ENCODE measurements around the gene IL12B.

GRCh38 chr5:159309689-159310433, 20.4 kb downstream of the IL12B start:
- no peak for TF ChIP-seq CTCF (conservative IDR thresholded peaks at IDR 0.05; ENCODE audit: low read depth, low read length)
- TF ChIP-seq SMC3 (IDR thresholded peaks at IDR 0.05; ENCODE audit: low read depth, low read length): no peak
- TF ChIP-seq CEBPB (IDR thresholded peaks at IDR 0.05; ENCODE audit: low read depth, low read length): no peak
- TF ChIP-seq POLR2A (IDR thresholded peaks at IDR 0.05; ENCODE audit: low read depth, low read length): no peak
- no peak for TF ChIP-seq NFE2L2 (IDR thresholded peaks at IDR 0.05; ENCODE audit: low read depth, low read length)
- TF ChIP-seq MAZ (IDR thresholded peaks at IDR 0.05; ENCODE audit: borderline replicate concordance, low read depth, low read length): no peak
- TF ChIP-seq, protein P1, sequence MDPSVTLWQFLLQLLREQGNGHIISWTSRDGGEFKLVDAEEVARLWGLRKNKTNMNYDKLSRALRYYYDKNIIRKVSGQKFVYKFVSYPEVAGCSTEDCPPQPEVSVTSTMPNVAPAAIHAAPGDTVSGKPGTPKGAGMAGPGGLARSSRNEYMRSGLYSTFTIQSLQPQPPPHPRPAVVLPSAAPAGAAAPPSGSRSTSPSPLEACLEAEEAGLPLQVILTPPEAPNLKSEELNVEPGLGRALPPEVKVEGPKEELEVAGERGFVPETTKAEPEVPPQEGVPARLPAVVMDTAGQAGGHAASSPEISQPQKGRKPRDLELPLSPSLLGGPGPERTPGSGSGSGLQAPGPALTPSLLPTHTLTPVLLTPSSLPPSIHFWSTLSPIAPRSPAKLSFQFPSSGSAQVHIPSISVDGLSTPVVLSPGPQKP (IDR thresholded peaks at IDR 0.05; ENCODE audit: borderline replicate concordance, low read depth, low read length): no peak
- no peak for TF ChIP-seq USF2 (IDR thresholded peaks at IDR 0.05; ENCODE audit: low read depth, low read length)
- TF ChIP-seq RAD21 (IDR thresholded peaks at IDR 0.05; ENCODE audit: low read length): no peak
- no peak for TF ChIP-seq BHLHE40 (IDR thresholded peaks at IDR 0.05; ENCODE audit: low read depth, low read length)
- no peak for TF ChIP-seq CHD1 (IDR thresholded peaks at IDR 0.05; ENCODE audit: low read depth, low read length)
- TF ChIP-seq RFX5 (IDR thresholded peaks at IDR 0.05; ENCODE audit: low read depth, low read length): no peak

All from IMR-90 (cell line).